ENCODE measurements around the gene FOSL1. TPM values are rescaled to one million over a fixed set of nuclear protein-coding genes. Genes with fewer than 3 reads are reported as not detected.

FOSL1 gene
- total RNA-seq, 1 experiment from 2014 or later, result 1.5 TPM

DNA sequence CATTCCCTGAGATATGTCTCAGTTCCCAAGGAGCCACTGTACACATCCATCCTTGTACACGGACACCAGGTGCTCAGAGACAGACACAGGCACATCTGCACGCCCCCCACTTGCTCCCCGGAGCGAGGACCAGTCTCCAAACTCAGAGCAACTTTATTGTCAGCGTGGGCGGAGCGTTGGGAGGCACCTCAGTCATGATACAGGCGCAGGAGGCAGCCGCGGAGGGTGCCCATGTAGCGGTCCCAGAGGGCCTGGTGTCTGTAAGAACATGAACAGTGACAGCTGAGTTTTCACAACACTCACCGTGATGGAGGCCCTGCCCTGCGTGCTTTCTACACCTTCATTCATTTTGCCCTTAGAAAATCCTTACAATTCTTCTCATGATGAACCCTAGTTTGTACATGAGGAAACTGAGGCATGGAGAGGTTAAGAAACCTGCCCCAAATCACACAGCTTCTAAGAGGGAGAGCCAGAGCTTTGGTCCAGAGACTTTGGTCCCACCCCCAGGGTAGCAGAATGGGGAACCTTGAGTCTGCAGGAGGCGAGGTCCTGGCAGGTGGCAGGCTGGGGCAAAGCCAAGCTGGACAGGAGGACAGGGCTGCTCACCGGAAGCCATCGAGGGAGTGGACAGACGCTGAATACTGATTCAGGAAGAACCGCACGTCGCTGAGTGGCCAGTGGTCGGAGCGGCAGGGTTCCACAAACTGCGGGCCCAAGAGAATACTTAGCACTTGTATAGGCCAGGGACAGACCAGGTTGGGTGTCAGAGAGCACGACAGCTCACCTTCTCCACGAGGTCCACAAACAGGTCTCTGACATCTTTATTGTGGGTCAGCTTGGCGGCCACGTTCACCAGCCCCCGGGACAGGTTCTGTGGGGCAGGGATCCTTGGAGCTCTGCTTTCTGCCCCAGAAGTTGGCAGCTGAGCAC lies 16.1 kb downstream of the FOSL1 start:
- no peaks in the 10 kb centered on the region for H3K9me3 ChIP-seq (replicated peaks)
- DNase-seq, result no peak
- no peaks in the 10 kb centered on the region for H3K4me1 ChIP-seq
- H3K27ac ChIP-seq, result no peak overlapping the region
- H3K4me3 ChIP-seq, result no peak overlapping the region
- no peaks in the 10 kb centered on the region for H3K27me3 ChIP-seq
- H3K36me3 ChIP-seq, result peaks cover 17% of the 10 kb centered on the region

DNA sequence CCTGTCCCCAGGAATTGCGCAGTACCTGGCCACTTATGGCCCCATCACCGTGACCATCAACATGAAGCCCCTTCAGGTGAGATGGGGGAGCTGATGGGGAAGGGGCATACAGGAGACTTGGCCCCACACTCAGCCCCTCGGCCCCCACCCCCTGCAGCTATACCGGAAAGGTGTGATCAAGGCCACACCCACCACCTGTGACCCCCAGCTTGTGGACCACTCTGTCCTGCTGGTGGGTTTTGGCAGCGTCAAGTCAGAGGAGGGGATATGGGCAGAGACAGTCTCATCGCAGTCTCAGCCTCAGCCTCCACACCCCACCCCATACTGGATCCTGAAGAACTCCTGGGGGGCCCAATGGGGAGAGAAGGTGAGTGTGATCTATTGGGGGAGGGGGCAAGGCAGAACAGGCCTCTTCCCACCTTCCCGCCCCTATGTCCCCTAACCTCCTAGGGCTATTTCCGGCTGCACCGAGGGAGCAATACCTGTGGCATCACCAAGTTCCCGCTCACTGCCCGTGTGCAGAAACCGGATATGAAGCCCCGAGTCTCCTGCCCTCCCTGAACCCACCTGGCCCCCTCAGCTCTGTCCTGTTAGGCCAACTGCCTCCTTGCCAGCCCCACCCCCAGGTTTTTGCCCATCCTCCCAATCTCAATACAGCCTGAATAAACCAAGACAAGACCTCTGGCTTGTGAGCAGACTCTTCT lies 17.0 kb downstream of the FOSL1 start:
- Histone ChIP-seq H3K4me1 (no peaks in the 10 kb centered on the region), H3K27ac (no peak overlapping the region), H3K27me3 (no peaks in the 10 kb centered on the region), H3K36me3 (peaks cover 17% of the 10 kb centered on the region), H3K4me3 (no peak overlapping the region), H3K9me3 (replicated peaks) (no peaks in the 10 kb centered on the region)
- DNase-seq, result no peak

DNA sequence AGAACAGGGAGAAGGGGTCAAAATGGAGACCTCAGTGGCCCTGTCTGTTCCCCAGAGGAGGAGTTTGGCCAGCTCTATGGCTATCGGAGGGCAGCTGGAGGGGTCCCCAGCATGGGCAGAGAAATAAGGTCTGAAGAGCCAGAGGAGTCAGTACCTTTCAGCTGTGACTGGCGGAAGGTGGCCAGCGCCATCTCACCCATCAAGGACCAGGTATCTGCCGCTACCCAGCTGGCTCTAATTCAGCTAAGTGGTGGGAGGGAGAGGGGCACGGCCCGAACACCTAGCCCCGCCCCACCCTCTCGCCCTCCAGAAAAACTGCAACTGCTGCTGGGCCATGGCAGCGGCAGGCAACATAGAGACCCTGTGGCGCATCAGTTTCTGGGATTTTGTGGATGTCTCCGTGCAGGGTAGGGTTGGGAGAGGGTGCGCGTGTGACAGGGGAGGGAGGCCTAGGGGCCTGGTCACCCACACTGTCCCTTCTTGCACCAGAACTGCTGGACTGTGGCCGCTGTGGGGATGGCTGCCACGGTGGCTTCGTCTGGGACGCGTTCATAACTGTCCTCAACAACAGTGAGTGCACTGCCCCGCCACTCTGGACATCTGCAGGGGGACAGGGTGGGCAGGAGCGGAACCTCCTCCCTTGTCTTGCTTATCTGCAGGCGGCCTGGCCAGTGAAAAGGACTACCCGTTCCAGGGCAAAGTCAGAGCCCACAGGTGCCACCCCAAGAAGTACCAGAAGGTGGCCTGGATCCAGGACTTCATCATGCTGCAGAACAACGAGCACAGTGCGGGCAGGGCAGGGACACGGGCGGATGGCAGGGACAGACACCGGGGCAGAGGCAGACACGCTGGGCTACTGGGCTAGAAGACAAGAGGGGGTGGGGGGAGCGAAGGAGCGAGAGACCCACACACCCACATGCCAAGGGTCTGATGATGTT lies 17.8 kb downstream of the FOSL1 start:
- DNase-seq, result no peak
- Histone ChIP-seq H3K36me3 (peaks cover 17% of the 10 kb centered on the region), H3K4me3 (no peak overlapping the region), H3K9me3 (replicated peaks) (no peaks in the 10 kb centered on the region), H3K4me1 (no peaks in the 10 kb centered on the region), H3K27me3 (no peaks in the 10 kb centered on the region), H3K27ac (no peak overlapping the region)

DNA sequence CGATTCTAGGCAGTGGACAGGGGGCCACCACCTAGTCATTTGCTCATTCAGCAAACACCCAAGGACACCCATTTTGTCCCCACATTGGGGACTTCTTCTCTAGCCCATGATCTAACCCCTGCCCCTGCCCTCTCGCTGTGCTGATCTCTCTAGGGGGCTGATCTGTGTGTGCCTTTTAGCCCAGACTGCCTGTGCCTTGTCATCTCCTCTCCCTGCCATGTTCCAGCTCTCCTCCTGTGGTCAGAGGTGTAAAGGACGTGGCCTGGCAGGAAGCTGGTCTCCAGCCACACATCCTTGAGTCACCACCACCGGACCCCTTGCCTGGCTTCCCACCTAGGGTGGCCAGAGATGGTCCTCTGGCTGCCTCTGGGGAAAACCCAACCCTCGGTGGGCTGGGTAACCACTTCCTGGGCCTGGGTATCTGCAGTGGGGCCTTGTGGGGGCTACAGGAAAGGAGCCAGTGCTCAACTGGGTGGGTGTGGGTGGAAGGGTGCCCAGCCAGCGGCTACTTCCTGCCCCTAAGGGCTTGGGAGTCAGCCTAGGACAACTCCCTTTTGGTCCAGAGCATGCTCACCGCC lies 19.3 kb downstream of the FOSL1 start:
- DNase-seq, result no peak
- Histone ChIP-seq H3K4me3 (no peak overlapping the region), H3K4me1 (no peaks in the 10 kb centered on the region), H3K9me3 (replicated peaks) (no peaks in the 10 kb centered on the region), H3K36me3 (peaks cover 17% of the 10 kb centered on the region), H3K27me3 (no peaks in the 10 kb centered on the region), H3K27ac (no peak overlapping the region)

DNA sequence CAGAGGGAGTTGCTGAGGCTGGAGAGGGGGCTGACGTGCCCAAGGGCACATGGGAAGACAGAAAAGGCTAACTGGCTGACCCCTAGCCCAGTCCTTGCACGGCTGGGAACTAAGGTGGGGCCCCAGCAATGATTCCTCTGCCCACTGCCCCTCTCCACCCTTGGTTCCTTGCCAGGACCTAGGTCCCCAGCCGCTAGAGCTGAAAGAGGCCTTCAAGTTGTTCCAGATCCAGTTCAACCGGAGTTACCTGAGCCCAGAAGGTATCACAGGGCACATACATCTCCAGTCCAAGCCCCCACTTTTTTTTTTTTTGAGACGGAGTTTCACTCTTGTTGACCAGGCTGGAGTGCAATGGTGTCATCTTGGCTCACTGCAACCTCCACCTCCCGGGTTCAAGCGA lies 20.2 kb downstream of the FOSL1 start:
- no peaks in the 10 kb centered on the region for H3K4me1 ChIP-seq
- no peak overlapping the region for H3K4me3 ChIP-seq
- H3K36me3 ChIP-seq, result peaks cover 15% of the 10 kb centered on the region
- H3K27me3 ChIP-seq, result no peaks in the 10 kb centered on the region
- no peaks in the 10 kb centered on the region for H3K9me3 ChIP-seq (replicated peaks)
- DNase-seq, result no peak
- no peak overlapping the region for H3K27ac ChIP-seq

DNA sequence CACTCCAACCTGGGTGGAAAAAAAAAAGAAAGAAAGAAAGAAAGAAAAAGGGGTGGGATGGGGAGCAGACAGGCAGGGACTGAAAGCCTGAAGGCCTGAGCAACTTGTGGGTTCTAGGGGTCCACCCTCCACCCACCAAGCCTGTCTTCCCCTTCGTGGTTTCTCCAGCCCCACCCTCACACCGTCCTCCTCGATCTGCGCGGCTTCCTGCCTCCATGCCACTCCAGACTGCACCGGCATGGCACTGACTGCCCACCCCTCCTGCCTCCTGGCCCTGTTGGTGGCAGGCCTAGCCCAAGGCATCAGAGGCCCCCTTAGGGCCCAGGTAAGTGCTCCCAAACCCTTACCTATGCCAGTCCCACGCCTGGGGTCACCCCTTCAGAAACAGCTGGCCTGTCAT lies 20.6 kb downstream of the FOSL1 start, which contains the start of gene CTSW:
Gene CTSW (plus strand): TSS at position 221 of the 400 bp plus-strand sequence. CDS start 18 bp downstream, at position 239.
- no peak for DNase-seq
- no peak within 1 kb of the TSS for H3K4me3 ChIP-seq
- H3K36me3 ChIP-seq, result peaks cover 13% of the 10 kb centered on the region
- no peaks in the 10 kb centered on the region for H3K4me1 ChIP-seq
- no peaks in the 10 kb centered on the region for H3K27me3 ChIP-seq
- no peak within 1 kb of the TSS for H3K27ac ChIP-seq
- no peaks in the 10 kb centered on the region for H3K9me3 ChIP-seq (replicated peaks)

DNA sequence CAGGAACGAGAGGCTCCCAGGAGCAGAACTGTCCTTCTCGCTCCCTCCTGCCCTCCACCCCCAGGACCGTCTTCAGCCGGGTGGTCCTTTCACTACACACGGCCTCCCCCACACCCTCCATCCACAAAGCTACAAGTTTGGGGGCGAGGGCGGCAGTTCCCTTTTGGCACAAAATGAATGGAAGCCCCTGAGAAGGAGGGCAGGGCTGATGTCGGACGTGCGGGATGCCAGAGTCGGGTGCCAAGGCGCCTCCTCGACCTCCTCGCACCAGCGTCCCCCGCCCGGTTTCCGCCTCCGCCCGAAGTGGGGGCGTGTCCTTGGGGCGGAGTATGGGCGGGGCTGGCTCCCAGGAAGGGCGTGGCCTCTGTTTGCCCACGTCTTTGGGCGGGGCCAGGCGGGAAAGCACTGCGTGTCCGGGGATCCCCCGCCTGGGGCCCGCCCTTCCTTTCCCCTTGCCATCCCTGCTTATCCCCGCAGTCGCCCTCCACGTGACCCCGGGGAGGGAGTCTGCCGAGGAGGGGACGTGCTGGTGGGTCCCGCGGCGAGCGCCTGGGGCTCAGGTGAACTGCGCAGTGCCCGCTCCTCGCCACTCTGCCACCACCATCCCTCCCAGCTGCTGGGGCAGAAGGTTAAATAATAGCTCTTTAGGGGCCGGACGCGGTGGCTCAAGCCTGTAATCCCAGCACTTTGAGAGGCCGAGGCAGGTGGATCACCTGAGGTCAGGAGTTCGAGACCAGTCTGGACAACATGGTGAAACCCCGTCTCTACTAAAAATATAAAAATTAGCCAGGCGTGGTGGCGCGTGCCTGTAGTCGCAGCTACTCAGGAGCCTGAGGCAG lies 26.7 kb downstream of the FOSL1 start:
- H3K4me1 ChIP-seq, result peaks cover 5% of the 10 kb centered on the region; the same call in 1 of the 2 replicates
- H3K4me3 ChIP-seq, result peak overlapping the region; percentile 58
- no peak overlapping the region for H3K27ac ChIP-seq
- peak; percentile 93 to 95 for DNase-seq
- H3K36me3 ChIP-seq, result no peaks in the 10 kb centered on the region
- H3K27me3 ChIP-seq, result no peaks in the 10 kb centered on the region
- no peaks in the 10 kb centered on the region for H3K9me3 ChIP-seq (replicated peaks)

DNA sequence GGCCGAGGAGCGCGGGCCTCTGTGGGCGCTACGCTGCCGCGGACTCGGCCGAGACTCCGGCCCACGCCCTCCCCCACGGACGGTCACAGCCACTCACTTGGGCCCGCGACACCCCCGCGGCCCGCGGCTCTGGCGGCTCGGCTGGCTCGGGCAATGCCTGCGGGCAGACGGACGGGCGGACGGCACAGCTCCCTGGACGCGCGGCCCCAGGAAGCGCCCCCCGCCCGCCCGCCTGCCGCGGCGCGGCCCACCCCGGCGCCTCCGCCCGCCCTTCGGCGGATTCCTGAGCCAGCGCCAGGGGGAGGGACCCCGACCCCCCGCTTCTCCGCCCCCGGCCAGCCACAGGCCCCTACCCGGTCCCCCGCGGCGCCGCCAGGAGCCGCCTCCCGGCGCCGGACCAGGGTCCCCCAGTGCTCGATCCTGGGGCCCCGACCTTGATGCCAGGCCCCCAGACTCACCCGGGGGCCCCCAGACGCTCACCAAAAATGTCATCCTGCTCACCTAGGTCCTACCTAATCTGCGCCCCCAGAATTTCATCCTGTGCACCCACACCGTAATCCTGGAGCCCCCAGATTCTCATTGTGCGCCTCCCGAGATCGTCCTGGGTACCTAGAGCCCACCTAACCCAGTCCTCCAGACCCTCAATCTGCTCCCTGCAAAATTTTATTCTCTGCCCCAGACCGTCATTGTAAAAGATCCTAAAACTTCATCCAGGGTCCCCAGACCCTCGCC lies 27.4 kb downstream of the FOSL1 start, which contains the start of gene EFEMP2:
Gene EFEMP2 (minus strand): TSS at position 215 of the 732 bp plus-strand sequence. CDS start 446 bp downstream, outside the sequence.
- H3K9me3 ChIP-seq (replicated peaks), result no peaks in the 10 kb centered on the region
- peak; percentile 41 to 42 for DNase-seq
- peaks cover 5% of the 10 kb centered on the region; the same call in 1 of the 2 replicates for H3K4me1 ChIP-seq
- no peaks in the 10 kb centered on the region for H3K27me3 ChIP-seq
- H3K4me3 ChIP-seq, result peak within 1 kb of the TSS; percentile 58
- H3K36me3 ChIP-seq, result peaks cover 2% of the 10 kb centered on the region
- H3K27ac ChIP-seq, result peak within 1 kb of the TSS; percentile 19; the same call in 1 of the 2 replicates

DNA sequence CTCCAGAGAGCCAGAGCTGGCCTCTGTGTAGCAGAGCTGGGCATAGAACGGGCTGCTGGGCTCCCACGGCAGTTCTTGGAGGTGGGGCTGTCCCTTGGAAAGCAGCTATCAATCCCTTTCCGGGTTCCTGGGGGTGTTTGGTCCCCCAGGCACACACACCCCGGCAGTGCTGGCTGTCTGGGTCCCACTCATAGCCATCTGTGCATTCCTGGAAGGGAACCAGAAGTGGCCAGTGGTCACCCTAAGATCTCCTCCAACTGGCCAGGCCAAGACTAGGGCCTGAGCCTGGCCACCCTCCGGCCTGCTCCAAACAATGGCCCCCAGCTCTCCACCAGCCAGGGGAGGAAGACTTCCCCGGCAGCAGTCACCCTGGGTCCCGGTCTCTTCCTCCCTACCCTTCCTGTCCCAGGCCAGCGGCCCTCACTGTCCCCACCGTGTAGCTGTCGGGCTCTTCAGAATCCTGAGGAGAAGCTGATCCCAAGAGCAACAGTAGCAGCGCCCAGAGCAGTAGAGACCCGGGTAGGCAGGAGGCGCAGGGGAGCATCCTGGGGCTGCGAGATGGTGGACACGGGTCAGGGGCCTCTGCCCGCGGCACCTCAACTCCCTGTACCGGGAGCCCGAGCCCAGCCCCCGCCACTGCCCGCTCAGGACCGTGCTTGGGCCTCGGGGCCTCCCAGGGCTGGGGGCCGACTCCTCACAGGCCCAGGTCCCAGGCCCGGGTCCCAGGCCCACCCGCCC lies 28.2 kb downstream of the FOSL1 start:
- H3K27ac ChIP-seq, result peak overlapping the region; percentile 19; the same call in 1 of the 2 replicates
- no peaks in the 10 kb centered on the region for H3K27me3 ChIP-seq
- H3K9me3 ChIP-seq (replicated peaks), result no peaks in the 10 kb centered on the region
- peaks cover 7% of the 10 kb centered on the region for H3K36me3 ChIP-seq
- peak; percentile 42 to 55 for DNase-seq
- H3K4me1 ChIP-seq, result peaks cover 5% of the 10 kb centered on the region; the same call in 1 of the 2 replicates
- H3K4me3 ChIP-seq, result peak overlapping the region; percentile 58

DNA sequence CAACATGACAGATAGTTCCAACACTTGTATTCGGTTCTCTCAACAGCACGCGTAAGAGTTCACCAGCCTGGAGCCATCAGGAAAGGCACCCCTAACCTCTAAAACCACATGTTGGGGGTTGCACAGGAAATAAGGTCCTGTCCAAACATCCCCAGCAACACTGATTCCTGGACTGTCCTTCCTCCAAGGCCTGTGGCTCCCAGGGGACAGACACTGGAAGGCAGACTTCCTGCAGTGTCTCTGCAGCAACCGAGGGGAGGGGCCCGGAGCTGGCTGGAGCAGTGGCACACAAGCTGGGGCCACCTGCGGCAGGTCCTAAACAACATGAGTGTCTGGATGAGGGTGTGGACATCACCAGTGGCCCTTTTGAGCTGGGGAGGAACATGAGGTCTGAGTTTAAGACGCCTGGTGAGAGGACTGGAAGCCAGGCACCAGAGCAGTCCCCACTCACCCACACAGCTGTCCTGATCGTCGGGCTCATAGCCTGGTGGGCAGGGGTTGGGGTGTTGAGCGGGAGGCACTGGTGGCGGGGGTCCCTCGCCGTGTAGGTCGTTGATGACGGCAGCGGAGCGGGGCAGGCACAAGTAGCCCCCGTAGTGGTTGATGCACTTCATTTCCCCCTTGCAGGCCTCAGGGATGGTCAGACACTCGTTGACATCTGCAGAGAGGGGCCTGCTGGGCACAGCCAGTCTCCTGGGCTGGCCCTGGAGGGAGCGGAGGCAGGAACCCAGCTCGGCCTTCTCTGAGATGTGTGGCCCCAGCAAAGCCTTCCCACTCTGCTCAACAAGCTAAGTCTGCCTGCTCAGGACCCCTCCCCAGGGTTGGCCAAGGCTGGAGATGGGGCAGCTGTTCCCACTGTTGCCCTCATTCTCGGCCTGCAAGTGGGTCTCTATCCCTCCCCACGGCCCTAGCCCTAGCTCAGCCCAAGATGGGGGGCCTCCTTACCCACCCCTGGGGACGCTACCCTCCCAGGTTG lies 29.2 kb downstream of the FOSL1 start:
- Histone ChIP-seq H3K9me3 (replicated peaks) (no peaks in the 10 kb centered on the region), H3K4me3 (no peak overlapping the region), H3K27ac (no peak overlapping the region), H3K27me3 (no peaks in the 10 kb centered on the region), H3K36me3 (peaks cover 14% of the 10 kb centered on the region), H3K4me1 (peaks cover 5% of the 10 kb centered on the region; the same call in 1 of the 2 replicates)
- DNase-seq, result no peak

DNA sequence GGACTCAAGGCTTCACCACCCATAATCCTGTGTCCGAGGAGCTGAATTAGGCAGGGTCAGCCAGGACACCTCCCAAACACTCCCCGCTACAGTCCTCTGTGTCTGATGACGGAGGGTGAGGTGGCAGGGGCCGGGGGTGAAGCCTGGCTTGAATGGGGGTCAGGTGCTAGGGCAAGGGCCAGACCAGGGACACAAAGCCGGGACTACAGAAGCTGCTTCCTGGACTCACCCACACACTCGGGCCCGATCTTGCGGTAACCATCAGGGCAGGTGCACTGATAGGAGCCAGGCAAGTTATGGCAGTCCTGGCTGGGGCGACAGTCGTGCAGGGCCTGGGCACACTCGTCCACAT lies 29.9 kb downstream of the FOSL1 start:
- no peaks in the 10 kb centered on the region for H3K27me3 ChIP-seq
- no peaks in the 10 kb centered on the region for H3K9me3 ChIP-seq (replicated peaks)
- H3K4me1 ChIP-seq, result peaks cover 5% of the 10 kb centered on the region; the same call in 1 of the 2 replicates
- no peak overlapping the region for H3K4me3 ChIP-seq
- H3K27ac ChIP-seq, result no peak overlapping the region
- H3K36me3 ChIP-seq, result peaks cover 20% of the 10 kb centered on the region
- DNase-seq, result no peak

Data from SJCRH30 (cell line).